HG02610 (cell line): Measurements from ENCODE around the gene TAPT1.
"Not testable (repeated sequence)": the region's sequence is repeated elsewhere in the genome, so short reads cannot be mapped to it uniquely, and the experiment has no call there.

ENCODE experiments used
- ATAC-seq: cut with Tn5 transposase; IDR thresholded peaks from one replicate; pipeline ENCODE4 v1.9.1; 2021; ENCODE audit warnings: mild to moderate bottlenecking, moderate library complexity; ENCODE audit not compliant: unreplicated experiment

Gene TAPT1

GRCh38 chr4:16186986-16187385 lies 39.3 kb downstream of the TAPT1 start:
- ATAC-seq = no peak

DNA sequence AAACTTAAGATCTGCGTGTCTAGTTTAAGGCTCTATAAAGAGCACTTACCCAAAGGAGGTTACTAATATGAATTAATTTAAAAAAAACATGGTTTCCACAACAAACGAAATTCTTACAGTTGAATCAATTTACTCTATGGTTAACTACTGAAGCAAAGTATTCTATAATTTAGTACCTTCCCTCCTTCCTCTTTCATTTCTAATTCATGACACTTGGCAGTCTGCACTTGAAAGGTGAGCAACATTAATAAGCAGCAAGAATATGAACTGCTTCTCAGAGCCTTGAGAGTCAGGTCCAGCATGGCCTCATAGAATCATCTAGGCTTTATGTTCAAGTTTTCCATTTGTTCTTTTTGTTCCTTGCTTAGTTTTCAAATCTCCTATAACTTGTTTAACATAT lies 42.7 kb downstream of the TAPT1 start:
- ATAC-seq = no peak

DNA sequence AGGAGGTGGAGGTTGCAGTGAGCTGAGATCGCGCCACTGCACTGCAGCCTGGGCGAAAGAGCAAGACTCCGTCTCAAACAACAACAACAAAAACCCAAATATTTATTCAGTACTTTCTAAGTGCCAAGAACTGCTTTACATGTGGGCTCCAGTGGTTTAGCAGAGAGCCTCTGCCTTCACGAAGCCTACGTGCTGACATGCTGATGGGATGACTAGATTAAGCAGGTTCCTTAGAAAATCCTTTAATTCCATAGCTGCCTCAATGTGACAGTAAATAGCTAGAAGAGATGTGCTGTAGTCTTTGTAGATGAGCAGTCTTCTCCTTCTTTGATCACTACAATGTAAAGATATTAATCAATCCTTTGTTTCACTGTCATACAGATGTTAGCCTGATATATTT lies 49.6 kb downstream of the TAPT1 start:
- no peak for ATAC-seq

- no peak for ATAC-seq
These were observed 54.4 kb downstream of the TAPT1 start for GRCh38 chr4:16171831-16172230.

- ATAC-seq = no peak
These were observed 56.8 kb downstream of the TAPT1 start for GRCh38 chr4:16169490-16169889.

- no peak for ATAC-seq
These were observed 57.4 kb downstream of the TAPT1 start for GRCh38 chr4:16168710-16169388.

DNA sequence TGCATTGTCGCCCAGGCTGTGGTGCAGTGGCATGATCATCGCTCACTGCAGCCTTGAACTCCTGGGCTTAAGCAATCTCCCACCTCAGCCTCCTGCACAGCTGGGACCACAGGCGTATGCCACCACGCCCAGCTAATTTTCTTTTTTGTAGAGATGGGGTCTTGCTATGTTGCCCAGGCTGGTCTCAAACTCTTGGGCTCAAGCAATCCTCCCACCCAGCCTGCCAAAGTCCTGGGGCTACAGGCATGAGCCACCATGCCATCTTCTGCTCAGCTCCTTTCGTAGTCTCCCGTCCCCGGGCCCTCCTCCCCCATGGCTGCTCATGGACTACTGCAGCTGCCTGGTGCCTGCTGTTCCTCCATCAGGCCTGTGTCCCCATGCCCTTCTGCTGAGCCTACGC lies 58.1 kb downstream of the TAPT1 start:
- ATAC-seq = no peak

DNA sequence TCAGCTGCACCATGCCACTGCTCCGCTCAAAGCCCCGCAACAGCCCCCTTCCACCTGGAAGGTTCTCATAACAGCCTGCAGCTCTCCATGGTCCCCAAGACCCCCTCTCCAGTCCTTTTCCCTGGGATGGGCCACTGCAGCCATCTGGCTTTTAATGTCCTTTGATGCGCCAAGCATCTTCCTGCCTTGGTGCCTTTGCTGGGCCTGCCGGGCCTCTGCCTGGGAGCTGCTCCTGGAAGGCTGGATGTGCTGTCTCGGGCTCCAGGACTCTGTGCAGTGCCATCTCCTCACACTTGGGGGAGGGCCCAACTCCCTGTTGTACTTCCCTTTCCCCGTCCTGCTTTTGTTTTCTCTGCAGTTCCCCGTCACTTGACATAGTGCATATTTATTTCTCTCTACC lies 60.3 kb downstream of the TAPT1 start:
- no peak for ATAC-seq

- ATAC-seq = no peak
These were observed 63.4 kb downstream of the TAPT1 start for GRCh38 chr4:16162891-16163290.

DNA sequence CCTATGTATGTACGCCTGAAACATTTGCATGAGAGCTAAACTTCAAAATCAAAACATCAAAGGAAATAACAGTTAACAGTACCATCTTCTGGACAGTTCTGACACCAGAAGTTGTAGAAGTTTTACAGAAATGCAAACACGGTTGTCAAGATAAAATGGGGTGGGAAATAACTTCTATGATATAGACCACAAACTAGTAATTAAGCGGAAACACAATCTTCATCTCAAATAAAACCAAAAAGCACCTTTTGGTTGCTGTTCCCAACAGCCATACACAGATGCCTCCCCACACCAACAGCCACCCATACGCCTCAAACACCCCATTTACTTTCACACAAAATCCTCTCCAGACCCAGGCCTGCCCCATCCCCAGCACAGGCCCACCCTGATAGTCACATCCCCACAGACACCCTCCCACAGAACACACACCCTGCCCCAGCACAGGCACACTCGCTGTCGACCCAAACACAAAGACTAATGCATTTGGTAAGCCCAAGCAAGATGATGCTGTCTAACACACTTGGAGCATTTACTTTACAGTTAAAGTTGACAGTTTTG lies 64.3 kb downstream of the TAPT1 start:
- no peak for ATAC-seq

DNA sequence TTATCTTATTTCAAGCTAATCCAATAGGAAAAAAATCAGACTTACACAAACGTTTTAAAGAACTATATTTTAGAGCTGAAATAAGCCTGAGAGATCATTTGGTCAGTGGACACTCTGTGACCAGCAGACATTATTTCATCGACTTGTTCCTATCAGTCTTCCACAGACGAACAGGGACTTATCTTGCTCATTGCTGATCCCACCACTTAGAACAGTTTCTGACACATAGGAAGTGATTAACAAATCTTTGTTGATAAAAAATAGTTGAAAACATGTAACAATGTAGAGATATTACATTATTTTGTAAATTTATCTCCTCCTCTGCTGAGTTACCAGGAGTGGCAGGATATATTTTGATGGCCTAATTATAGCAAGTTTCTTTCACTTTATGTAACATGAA lies 65.8 kb downstream of the TAPT1 start:
- no peak for ATAC-seq

- ATAC-seq = no peak
These were observed 67.0 kb downstream of the TAPT1 start for GRCh38 chr4:16159286-16159685.

- no peak for ATAC-seq
These were observed 67.8 kb downstream of the TAPT1 start for GRCh38 chr4:16158504-16158852.

GRCh38 chr4:16157609-16158503 lies 68.4 kb downstream of the TAPT1 start:
- no peak for ATAC-seq

DNA sequence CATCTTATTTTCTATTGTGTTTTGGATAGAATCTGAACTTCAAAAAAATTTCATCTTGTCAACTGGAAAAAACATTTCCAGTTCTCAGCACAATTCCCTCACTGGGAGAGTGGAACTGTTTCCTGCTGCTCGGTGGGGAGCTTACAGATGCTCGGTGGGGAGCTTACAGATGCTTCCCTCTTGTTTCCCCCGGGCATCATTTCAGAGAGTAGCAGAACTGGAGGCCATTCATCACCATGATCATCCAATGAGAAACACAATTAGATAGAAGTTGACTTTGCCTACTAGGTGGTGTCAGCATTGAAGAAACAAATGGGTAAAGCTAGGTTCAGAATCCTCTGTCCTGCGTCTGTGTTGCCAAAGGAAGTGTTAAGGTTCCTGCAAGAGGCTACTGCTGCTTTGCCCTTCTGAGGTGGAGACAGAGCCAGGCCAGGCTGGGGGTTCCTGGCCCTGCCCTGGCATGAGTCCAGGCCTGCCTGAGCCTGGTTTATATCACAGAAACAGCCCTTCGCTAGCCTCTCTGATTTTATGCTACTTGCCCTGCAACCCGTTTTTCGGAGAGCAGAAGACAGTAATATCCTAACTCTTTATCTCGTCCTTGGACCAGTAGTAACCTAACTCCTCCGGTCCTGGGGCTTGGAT lies 70.6 kb downstream of the TAPT1 start:
- no peak for ATAC-seq

DNA sequence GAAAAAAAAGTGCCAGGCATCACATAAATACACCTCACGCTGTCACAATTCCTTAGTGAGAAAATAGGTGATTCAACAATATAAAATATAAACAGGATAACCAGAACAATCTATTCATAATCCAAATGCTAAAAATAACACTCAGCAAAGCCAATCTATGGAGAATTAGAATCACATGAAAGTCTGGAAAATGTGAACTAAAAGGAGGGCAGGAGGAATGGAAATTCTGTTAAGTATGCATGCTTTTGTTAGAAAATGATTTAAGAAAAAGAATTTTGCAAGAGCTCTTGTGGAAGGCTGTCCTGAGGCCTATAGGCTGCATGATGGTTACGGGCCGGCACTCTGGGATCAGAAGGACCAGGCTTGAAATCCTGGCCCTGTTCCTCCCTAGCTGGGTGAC lies 71.8 kb downstream of the TAPT1 start:
- no peak for ATAC-seq

GRCh38 chr4:16150716-16151115 lies 75.6 kb downstream of the TAPT1 start:
- no peak for ATAC-seq

- ATAC-seq = not testable (repeated sequence)
These were observed 81.4 kb downstream of the TAPT1 start for GRCh38 chr4:16144913-16145312.

DNA sequence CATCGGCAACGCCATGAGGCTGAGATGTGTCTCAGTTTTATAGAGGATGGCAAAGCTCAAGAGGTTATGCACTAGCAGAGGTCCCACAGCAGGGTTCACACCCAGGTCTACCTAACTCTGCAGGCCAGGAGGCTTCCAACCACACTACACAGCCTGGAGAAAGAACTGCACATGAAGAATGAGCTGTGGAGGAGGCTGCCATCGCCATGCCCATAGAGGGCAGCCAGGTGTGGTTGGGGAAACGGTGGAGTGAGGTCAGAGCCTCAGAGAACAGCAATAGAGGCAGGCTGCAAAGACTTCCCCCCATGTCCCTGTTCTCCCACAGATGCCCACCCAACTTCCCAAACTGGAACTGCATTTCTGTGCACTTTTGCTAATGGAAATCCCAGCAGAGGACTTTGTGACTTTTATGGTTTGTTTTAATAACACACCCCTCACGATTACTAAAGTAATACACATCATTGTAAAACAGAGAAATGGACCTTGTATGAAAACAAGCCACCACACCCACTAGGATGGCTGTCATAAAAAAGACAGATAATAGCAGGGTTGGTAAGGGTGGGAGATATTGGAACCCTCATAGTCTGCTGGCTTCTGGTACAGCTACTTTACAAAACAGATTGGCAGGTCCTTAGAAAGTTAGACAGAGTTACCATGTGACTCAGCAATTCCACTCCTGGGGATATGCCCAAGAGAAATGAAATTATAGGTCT lies 83.5 kb downstream of the TAPT1 start:
- no peak for ATAC-seq

GRCh38 chr4:16140879-16141249 lies 85.4 kb downstream of the TAPT1 start:
- no peak for ATAC-seq

DNA sequence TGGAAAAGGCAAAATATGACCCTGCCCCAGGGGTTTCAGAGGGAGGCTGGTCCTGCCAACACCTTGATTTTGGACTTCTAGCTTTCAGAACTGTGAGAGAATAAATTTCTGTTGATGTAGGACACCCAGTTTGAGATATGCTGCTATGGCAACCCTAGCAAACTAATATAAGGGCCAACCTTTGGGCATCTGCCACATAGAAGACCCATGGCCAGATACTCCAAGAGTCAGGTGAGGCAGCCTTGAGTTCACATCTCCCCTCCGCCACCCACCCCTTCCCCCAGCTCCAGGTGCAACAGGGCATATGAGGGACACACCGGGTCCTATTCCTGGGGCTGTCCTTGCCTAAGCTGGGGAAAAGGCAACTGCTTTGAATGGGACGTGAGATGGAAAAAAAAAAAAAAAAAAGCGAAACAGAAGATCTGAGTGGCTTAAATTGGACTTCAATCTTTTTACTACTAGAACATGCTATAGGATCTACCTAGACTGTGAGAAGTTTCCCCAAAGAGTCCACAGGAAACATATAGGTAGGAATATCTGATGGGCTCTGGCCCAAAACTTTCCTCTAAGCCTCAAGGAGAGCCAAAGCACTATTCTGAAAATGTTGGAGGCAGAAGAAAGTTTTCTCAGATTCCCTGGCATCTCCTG lies 85.9 kb downstream of the TAPT1 start:
- no peak for ATAC-seq
